Cortex of kidney (tissue), 1 donor: ENCODE results near the gene PHLPP1.
"Not testable (repeated sequence)": the region's sequence is repeated elsewhere in the genome, so short reads cannot be mapped to it uniquely, and the experiment has no call there.

Experiments used
- DNase-seq: peaks from one replicate; lab custom pipeline; 2025; lab: John Stamatoyannopoulos, UW

Gene PHLPP1

DNA sequence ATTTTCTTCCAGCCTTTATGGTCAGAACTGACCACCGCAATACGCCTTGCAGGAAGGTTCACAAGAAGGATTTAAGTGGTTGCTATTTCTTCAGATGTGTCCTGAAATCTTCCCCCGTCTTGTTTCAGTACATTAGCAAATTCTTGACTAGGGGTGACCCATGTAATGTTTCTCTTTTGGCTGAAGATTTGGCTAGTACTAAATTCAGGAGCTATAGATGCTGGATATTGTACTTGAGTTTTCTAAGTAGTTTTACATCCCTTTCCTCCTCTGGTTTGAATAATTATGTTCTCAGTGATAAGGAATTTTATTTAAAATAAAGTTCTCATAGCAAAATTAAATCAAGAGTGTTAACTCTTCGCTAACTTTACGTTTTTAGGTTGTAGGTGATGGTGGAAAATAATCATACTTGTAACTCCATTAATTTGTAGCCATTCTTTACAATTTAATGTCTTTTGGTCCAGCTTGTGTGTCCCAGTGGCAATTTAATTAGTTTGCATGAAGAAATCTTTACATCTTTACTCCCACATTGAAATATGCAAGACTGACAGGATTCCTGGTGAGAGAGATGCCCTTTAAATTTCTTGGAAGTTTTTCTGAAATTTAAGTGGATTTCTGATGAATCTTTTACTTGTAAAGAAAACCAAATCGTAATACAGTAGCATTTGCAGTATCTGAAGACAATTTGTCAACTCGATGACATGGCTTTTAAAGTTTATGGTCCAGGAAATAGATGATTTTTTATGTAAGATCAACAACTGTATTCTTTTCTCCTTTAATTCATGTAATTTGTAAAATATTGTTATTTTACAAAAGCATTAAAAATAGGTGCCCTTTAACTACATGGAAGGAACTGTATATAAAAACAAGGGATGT lies 2.8 kb downstream of the PHLPP1 start:
- no peak for DNase-seq

DNA sequence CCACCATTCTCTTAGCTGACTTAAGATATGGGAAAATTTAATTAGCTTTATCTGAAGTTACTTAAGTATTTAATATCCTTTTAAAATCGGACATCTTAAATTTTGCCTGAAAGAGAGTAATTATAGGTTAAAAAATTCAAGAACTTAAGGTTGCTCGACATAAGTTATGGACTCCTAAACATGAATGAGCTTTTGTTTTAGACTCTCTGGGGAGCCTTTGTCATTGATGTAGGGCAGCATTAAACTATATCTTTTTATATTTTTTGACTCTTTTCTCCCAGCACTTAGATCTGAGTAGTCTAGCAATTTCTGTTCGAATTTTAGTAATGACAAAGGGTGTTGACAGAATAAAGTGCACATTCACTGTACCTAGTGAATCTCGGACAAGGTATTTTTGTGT lies 4.7 kb downstream of the PHLPP1 start:
- no peak for DNase-seq

DNA sequence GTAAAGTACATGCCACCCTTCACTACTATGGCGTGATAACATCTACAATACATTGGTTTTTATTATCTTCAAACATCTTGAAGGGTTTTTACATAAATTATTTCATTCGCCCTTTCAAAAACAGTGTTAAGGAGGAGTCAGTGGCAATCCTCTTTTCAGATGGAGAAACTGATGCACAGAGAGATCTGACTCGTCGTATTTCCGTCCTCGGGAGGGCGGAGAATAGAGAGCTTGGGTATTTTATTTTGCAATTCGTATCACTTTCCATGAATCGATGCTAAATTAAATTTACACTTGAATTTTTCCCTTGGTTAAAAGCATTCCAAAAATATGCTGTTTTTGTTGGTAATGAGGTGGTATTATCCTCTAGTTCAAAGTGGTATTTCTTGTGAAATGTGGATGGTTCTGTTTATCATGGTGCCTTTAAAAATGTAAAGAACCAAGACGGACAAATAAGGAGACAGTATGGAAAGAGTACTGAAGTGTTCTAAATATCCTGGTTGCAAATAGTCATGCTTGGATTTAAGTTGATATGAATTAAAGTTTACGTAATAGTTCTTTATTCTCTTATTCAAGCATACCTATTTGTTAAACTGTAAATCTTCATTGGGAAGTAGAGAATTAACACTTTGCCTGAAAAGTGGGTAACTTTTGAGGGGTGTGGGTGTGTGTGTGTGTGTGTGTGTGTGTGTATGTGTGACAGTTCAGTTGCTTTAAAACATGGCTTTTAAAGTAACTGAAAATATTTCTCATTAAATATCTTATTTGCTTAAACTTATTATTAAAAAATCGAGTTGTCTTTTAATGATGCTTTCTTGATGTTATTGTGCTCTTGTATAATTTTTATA lies 5.6 kb downstream of the PHLPP1 start:
- DNase-seq, result no peak

DNA sequence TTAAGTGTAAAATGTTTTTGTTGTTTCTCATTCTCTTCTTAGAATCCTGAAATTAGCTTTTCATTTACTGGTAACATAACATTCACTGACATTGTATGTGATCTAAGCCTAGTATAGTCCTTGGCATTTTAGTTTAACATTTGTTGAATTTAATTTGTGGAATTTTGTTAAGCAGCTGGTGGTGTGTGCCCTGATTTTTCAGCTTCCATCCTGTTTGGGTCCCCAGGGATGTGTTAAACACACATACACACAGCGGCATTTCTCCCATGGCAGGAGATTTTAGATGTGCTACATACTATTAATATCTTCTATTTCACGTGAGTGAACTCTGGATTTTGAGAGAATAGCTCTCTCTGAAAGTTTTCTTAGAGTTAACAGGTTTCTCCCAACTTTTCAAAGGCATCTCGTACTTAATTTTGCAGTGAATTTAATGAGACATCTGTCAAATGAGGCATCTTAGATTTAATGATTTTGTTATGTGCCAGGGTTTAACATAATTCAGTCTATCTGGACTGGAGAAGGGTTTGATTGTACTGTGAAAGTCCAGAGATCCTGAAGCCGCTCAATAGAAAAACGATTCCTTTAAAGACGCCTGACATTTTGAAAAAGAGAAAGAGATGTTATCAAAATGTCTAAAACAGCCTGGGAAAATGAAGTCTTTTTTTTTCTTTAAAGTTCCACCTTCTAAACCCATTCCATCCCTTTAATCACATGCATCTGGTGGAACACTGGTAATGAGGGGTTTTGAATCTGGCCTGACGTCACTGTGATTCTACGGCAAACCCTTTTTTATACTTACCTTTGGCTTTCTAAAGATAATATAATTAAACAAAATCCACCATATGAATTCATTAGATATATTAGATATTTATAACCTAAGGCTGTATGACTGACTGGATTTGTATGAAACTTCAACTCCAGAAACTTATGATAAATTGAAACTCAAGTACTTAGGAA lies 6.8 kb downstream of the PHLPP1 start:
- DNase-seq, result no peak

DNA sequence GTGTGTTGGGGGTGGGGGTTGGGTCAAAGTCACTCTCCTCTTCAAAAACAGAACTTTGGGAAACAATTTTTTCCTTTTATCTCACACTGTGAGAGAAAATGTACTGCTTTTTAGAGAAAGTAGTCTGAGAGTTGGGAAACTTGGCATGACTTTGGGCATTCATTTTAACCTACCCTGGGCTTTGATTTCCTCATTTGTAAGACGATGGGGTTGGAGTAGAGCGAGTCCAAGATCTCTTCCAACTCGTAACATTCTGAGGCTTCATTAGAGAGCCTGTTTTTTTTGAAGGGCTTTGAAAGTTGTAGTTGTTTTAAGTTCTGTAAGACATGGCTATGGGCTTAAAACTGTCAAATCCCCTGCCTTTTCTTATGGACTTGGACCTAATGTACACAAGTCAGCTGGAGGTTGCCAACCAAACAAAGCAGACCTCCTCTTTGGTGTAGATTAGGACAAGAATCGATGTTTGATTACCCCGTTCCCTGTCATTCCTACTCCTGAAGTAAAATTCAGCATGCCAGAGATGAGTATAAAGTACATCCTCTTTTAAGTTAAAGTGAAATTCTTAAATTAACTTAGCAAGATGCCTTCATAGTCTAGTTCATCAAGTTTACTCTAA lies 8.4 kb downstream of the PHLPP1 start:
- no peak for DNase-seq

DNA sequence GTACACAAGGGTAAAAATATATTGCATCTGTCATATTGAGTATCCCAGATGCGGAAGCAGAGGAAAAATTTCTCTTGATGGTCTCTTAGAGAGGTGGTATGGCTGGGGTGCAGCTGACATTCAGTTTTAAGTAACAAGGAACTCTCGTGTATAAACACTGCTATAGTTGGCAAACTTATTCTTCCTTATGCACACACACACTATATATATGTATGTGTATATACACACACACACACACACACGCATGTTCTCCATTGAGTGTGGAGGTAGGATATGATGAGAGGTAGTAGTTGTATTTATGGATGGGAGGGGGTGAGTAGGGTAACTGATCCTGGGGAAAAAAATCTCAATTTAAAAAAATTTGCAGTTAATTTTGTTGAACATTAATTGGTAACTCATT lies 10.6 kb downstream of the PHLPP1 start:
- no peak for DNase-seq

DNA sequence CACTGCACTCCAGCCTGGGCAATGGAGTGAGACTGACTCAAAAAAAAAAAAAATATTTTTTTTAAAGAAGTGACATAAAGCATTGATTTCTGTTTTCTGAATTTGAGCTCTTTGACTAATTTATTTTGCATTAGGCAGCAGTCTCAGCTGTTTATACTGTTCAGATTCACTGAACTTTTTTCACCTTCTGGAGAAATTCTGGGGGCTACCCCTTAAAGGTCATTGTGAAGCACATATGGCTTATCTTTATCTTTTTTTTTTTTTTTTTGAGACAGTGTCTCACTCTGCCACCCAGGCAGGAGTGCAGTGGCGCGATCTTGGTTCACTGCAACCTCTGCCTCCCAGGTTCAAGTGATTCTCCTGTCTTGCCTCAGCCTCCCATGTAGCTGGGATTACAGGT lies 12.9 kb downstream of the PHLPP1 start:
- no peak for DNase-seq

DNA sequence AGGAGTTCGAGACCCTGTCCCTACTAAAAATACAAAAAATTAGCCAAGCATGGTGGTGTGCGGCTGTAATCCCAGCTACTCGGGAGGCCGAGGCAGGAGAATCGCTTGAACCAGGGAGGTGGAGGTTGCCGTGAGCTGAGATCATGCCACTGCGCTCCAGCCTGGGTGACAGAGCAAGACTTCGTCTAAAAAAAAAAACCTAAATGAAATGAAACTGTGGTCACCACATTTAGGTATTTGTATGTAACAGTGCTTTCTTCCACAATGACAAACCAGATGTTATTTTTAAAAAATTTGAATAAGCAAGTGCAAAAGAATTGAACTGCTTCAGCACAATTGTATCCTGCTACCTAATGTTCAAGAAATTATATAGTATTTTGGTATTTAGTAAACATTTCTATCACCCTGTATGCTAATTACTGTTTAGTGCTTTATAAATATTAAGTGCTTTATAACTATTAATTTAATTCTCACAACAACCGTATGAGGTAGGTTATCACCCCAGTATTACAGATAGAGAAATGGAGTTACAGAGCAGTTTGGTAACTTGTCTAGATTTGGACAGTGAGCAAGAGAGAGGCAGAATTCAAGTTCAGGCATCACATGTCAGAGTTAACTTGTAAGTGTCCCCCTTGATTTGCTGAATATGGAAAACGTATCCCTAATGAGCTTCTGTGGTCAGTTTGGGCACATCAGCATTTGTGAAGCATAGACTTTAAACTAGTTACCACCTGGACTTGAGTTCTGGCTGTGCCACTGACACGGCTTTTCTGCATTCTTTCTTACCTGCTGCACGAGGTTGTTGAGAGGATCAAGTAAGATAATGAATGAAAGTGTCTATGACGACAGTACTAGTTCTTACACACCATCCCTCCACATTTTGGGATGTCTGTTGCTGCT lies 14.4 kb downstream of the PHLPP1 start:
- DNase-seq, result no peak

DNA sequence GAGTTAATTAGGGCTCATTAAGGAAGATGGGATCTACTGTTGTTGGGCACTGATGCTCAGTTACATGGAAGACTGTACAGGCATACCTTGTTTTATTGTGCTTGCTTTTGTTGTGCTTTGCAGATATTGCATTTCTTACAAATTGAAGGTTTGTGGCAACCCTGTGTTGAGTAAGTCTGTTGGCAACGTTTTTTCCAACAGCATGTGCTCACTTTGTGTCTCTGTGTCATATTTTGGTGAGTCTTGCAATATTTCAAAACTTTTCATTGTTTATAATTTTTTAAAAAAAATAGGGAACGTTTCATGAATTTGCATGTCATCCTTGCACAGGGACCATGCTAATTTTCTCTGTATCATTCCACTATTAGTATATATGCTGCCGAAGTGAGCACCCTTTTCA lies 15.6 kb downstream of the PHLPP1 start:
- DNase-seq, result no peak

DNA sequence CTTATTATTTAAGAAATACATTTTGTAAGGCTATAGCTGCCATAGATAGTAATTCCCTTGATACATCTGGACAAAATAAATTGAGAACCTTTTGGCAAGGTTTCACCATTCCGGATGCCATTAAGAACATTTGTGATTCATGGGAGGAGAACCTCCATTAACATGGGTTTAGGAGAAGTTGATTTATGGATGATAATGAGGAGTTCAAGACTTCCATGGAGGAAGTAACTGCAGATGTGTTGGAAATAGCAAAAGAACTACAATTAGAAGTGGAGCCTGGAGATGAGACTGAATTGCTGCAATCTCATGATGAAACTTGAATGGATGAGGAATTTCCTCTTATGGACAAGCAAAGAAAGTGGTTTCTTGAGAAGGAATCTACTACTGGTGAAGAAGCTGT lies 17.3 kb downstream of the PHLPP1 start:
- DNase-seq, result no peak

DNA sequence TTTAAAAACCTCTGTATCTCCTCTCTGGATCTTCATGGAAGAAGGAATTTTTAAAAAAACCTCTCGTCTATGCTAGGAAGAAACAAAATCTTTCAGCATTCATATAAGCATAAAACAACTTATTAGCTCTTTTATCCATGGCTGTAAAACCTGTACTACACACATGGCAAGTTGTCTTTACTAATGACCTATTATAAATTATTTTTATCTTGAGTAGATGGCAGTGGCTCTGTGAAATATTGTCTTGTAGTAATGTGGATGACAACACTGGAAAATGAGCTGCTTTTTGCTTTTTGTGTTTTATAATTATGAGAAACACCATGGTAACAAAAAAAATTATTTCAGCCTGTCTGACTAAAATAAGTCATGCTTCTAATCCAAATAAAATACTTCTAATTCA lies 18.9 kb downstream of the PHLPP1 start:
- DNase-seq, result no peak

DNA sequence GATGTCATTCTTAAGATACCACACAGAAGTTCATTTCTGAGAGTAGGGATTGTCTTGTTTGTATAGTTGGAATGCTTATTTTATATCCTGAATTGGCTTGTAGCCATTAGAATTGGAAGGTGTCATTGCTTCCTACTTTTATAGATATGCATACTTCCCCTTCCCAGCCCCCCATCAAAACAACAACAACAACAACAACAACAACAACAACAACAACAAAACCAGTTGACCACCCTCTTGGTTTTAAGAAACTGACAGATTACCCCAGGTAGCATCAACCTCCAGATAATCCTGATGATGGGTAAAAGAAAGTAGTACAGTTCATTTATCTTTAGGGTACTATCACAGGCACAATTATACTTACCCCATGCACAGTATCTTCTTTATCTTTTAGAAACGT lies 20.0 kb downstream of the PHLPP1 start:
- DNase-seq, result no peak

DNA sequence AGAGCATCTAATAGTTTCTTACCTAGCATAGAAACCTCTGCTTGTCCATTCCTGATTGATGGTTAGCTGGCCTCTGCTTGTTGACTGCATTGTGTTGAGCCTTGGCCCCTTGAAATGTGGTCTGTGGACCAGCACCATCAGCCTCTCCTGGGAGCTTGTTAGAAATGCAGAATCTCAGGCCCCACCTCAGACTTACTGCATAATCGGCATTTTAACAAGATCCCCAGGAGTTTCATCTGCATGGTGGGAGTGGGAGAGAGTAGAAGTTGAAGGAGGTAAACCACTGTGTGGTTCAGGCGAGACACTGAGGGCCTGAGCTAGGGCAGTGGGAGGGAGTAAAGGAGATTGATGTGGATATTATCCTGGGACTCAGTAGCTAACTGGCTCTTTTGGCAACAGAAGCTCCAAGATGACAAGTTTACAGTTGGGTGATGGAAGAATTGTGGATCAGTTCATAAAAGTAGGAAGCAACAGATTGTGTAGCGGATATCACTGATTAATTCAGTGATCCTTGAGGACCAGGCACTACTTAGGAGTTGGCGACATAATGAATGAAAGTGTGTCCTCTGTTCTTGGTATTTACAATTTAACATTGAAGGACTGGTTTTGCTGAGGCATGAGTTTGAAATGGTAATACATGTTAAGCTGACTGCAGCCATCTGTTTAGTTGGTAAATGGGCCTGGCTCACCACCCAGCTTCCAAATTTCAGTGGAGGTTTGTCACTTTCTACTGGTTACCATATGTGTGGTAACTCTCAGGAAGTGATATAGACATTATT lies 20.9 kb downstream of the PHLPP1 start:
- no peak for DNase-seq

DNA sequence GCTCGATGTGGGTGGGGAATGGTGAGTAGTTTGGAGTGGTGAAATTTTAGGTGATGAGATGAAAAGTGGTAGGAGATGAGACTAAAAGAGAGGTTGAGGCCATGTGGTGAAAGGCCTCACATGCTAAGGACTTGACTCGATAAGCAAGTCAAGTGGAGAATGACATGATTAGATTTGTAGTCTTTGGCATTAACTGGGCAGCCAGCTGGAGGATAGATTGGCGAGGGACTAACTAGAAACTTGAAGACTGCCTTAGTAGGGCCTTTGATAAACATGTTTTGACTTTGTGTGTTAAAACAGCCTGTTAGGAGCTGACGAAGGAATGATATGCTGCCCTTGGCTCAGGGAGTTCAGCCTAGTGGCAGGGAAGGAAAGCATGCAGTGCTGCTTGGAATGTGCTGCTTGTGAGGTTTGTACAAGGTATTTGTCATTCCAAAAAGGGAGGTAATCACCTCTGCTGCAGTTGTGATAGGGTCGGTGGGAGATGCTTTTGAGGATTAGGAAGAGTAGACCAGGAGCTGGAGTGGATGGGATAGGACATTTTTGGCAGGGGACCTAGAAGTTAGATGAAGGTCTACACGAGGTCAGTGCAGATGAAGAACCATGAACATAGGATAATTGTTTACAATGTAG lies 22.0 kb downstream of the PHLPP1 start:
- no peak for DNase-seq

DNA sequence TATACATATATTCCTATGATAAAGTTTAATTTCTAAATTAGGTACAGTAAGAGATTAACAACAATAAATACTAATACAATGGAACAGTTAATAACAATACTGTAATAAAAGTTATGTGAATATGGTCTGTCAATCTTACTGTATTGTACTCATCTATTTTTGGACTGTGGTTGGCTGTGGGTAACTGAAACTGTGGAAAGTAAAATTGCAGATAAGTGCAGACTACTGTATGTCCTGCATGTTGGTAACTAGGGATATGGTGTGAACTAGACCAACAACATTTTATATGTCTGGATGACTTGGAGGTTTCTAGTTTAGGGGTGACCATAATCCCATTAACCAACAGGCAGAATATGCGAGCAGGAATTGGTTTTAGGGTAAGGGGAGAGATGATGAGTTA lies 23.3 kb downstream of the PHLPP1 start:
- no peak for DNase-seq

DNA sequence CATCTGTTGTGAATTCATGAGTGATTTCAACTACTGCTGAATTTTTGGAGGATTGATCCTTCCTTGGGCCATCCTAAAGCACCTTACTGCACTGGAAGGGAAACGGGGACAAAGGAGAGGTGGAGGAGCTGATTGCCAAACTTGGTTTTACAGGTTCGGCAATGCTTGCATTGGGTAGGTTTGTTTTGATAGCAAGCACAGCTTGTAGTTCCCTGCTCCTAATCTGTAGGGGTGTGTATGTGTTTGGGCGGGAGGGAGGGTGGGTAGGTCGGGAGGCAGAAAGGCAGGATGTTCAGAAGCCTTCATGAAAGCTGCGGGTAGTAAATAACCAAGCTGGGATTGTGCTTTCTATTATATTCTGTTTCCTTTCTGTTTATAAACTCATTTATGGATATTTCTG lies 24.6 kb downstream of the PHLPP1 start:
- DNase-seq, result no peak

DNA sequence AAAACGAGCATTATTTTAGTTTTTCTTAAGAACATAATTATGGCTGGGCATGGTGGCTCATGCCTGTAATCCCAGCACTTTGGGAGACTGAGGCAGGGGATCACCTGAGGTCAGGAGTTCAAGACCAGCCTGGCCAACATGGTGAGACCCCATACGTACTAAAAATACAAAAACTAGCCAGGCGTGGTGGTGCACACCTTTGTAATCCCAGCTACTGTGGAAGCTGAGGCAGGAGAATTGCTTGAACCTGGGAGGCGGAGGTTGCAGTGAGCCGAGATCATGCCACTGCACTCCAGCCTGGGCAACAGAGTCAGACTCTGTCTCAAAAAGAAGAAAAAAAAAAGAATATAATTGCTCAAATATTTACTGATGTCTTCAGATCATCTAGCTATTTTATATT lies 25.3 kb downstream of the PHLPP1 start:
- DNase-seq, result not testable (repeated sequence)

DNA sequence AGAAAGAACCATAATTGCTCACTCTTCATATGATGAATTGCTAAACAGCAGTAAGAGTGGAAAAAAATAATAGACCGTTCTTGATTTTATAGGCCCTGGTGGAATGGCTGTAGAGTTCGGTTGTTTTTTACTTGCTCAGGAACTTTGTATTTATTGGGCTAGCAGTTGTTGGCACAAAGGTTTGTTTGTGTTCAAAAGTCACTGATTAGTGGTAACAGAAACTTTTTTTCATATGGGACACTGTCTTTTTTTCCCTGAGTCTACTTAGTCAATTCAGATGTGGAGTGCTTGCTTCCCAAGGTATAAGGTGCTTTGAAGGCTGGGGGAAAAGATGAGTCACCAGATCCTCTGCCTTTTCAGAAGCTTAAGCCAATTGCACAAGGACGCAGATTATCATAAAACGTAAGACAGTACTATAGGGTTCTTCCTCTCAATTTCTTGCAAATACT lies 25.8 kb downstream of the PHLPP1 start:
- DNase-seq, result no peak

DNA sequence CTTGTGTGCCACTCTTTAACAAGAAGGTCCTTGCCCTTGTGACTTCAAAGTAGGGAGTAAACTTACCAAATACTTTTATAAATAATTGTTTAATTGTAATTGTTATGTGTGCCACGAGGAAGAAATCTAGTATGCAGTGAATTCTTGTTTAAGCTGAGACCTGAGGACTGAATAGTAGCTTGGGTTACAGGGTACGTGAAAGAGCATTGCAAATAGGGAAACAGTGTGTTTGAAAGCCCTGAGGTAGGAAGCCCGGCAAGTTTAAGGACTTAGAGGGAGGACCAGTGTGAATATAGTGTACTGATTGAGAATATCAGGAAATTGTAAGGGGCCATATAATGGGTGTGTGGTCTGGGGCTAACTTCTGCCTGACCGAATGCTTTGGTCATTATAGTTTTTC lies 26.2 kb downstream of the PHLPP1 start:
- DNase-seq, result no peak
